OCI-LY3 (cell line): Measurements from ENCODE around the gene DNAJC13.

ENCODE experiments used
- CTCF ChIP-seq: fragments of 200-600, 300-600 bp; sonication (generic); IDR thresholded peaks from 2 replicates; pipeline ENCODE4 v1.5.1; 2014; ENCODE audit warnings: antibody characterized with exemption, low read length, low read depth
- EZH2phosphoT487 ChIP-seq: fragments of 200-600 bp; shearing (Covaris generic); IDR thresholded peaks from 2 replicates; pipeline ENCODE4 v1.6.1; 2018; ENCODE audit warnings: antibody characterized with exemption, mixed run types, low read depth

GRCh38 chr3:132486099-132486498 is 68.8 kb downstream of the DNAJC13 start:
- TF ChIP-seq CTCF (no peak), EZH2phosphoT487 (no peak)
